Ovary (tissue), 3 donors: ENCODE data around the gene DNAH6.

Experiments
- EP300 ChIP-seq: sonication (generic); formaldehyde crosslinking; IDR thresholded peaks from one replicate; pipeline ENCODE4 v1.6.1; 2017; ENCODE audit warnings: antibody characterized with exemption
- POLR2A ChIP-seq: fragments of 450-650 bp; IDR thresholded peaks from one replicate; pipeline ENCODE4 v1.6.1; 2017; ENCODE audit warnings: antibody characterized with exemption, mild to moderate bottlenecking, moderate library complexity
- TF ChIP-seq, protein P1 (sequence below), 3 donors: fragments of 450-650 bp in 2 of 3; fragments of 200-600 bp in 1 of 3; IDR thresholded peaks; one replicate each; pipeline versions ENCODE4 v1.5.1 to v1.8.0; 2016 to 2022; ENCODE audit warnings: antibody characterized with exemption in 3 of 3, mild to moderate bottlenecking in 1 of 3
- donor health status: DM: no; HTN: no; CAD: no.

DNA sequence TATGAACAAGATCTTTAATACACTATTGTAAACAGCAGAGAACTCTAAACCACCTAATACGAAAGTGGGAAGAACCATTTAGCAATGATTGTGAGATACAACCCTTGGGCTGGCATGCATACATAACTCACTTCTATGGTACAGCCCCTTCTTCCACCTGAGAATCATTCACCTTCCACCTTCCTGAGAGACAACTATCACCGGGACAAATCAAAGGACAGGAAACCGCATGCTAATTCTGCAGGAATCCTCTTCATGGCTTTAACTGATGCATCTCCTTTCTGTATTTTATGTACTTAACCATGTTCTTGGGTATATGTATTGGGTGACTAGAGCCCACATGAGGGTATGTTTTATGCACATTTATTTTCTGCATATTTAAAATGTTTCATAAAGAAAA, 241.3 kb downstream of the DNAH6 start:
- TF ChIP-seq, protein P1, sequence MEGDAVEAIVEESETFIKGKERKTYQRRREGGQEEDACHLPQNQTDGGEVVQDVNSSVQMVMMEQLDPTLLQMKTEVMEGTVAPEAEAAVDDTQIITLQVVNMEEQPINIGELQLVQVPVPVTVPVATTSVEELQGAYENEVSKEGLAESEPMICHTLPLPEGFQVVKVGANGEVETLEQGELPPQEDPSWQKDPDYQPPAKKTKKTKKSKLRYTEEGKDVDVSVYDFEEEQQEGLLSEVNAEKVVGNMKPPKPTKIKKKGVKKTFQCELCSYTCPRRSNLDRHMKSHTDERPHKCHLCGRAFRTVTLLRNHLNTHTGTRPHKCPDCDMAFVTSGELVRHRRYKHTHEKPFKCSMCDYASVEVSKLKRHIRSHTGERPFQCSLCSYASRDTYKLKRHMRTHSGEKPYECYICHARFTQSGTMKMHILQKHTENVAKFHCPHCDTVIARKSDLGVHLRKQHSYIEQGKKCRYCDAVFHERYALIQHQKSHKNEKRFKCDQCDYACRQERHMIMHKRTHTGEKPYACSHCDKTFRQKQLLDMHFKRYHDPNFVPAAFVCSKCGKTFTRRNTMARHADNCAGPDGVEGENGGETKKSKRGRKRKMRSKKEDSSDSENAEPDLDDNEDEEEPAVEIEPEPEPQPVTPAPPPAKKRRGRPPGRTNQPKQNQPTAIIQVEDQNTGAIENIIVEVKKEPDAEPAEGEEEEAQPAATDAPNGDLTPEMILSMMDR (IDR thresholded peaks at IDR 0.05): no peak
- TF ChIP-seq EP300: no peak
- no peak for TF ChIP-seq POLR2A
